Lung (tissue), 12 donors: Measurements from ENCODE around the gene CCDC178. TPM values are rescaled to one million over a fixed set of nuclear protein-coding genes. Genes with fewer than 3 reads are reported as not detected.

ENCODE experiments used
- ATAC-seq: fragments of 200-7000 bp; cut with Tn5 transposase; one replicate; pipeline ENCODE4 v1.9.1; 2020; ENCODE audit warnings: moderate number of reproducible peaks; ENCODE audit not compliant: insufficient read depth, low FRiP score
- DNase-seq, 3 donors: peaks; one replicate each; pipeline ENCODE4 v3.0.0-alpha.2; 2013 to 2017
- H3K27ac ChIP-seq, 2 donors: one replicate each; pipeline ENCODE4 v1.5.1; 2013; ENCODE audit warnings: mild to moderate bottlenecking in 2 of 2, moderate library complexity in 2 of 2, control low read depth in 1 of 2, inconsistent platforms in 1 of 2, low read depth in 1 of 2, low read length in 1 of 2
- H3K27me3 ChIP-seq, 3 donors: one replicate each; pipeline ENCODE4 v1.5.1; 2013; ENCODE audit warnings: low read length in 2 of 3; ENCODE audit not compliant: control insufficient read depth in 3 of 3, insufficient read depth in 3 of 3
- H3K36me3 ChIP-seq, 4 donors: one replicate each; pipeline ENCODE4 v1.5.1; 2013; ENCODE audit warnings: low read length in 4 of 4, mild to moderate bottlenecking in 1 of 4, moderate library complexity in 1 of 4; ENCODE audit not compliant: control insufficient read depth in 4 of 4, insufficient read depth in 4 of 4
- H3K4me1 ChIP-seq, 5 donors: one replicate each; pipeline ENCODE4 v1.5.1; 2013; ENCODE audit warnings: low read length in 5 of 5, mild to moderate bottlenecking in 2 of 5, moderate library complexity in 1 of 5; ENCODE audit not compliant: control insufficient read depth in 5 of 5, insufficient read depth in 5 of 5
- H3K4me3 ChIP-seq: one replicate; pipeline ENCODE4 v1.5.1; 2013; ENCODE audit warnings: mild to moderate bottlenecking, control low read depth, moderate library complexity
- H3K9ac ChIP-seq, 2 donors: one replicate each; pipeline ENCODE4 v1.5.1; 2013; ENCODE audit warnings: low read length in 2 of 2, control low read depth in 1 of 2; ENCODE audit not compliant: insufficient read depth in 1 of 2
- H3K9me3 ChIP-seq, 4 donors: one replicate each; pipeline ENCODE4 v1.5.1; 2013; ENCODE audit warnings: low read length in 3 of 4, mild to moderate bottlenecking in 1 of 4, moderate library complexity in 1 of 4; ENCODE audit not compliant: control insufficient read depth in 4 of 4, insufficient read depth in 3 of 4
- CTCF ChIP-seq: IDR thresholded peaks from 2 replicates; pipeline ENCODE4 v1.5.1; 2012; ENCODE audit warnings: mild to moderate bottlenecking; ENCODE audit errors: control extremely low read depth, extremely low read depth
- WGBS, 2 donors: extraction: QIAGEN DNeasy Blood & Tissue Kit; methylation state at CpG; one replicate each; pipeline ENCODE4 v1.1.7; 2013; 5-methylcytosine and 5-hydroxymethylcytosine counted together
- polyA plus RNA-seq, 2 donors: library from polyadenylated mRNA; stranded (reverse); fragments of 200-250 nt; gene quantifications; one replicate each; pipeline ENCODE4 v1.2.1, GENCODE V29; 2013
- total RNA-seq, 2 donors: library from RNA; depleted of rRNA in 1 of 2; stranded (reverse); fragments of >200 nt in 1 of 2; gene quantifications; one replicate each; pipeline ENCODE4 v1.2.1, GENCODE V29; 2014 to 2021
- donor health status: control.
- donor health status: control.
- donor health status: Bipolar disorder and iron deficiency.
- donor health status: healthy.
- donor health status: DM: yes; HTN: yes; CAD: no.

The CCDC178 gene
- total and polyA plus RNA-seq, 4 donors: 0.08 to 1.1 (median 0.77) TPM

GRCh38 chr18:33432857-33433256 lies 7.7 kb downstream of the CCDC178 start:
- no peak overlapping the region for H3K4me3 ChIP-seq
- H3K27ac ChIP-seq: no peak overlapping the region
- no peaks in the 10 kb centered on the region for H3K36me3 ChIP-seq
- H3K9me3 ChIP-seq: no peaks in the 10 kb centered on the region
- H3K9ac ChIP-seq: no peak overlapping the region
- no peaks in the 10 kb centered on the region for H3K27me3 ChIP-seq
- TF ChIP-seq CTCF: no peak
- ATAC-seq (no peak), DNase-seq (no peak)
- H3K4me1 ChIP-seq: no peaks in the 10 kb centered on the region
- WGBS, 2 donors: 52 to 71% methylated on average over 1 of the region's 1 CpG

- H3K27ac ChIP-seq: no peak overlapping the region
- no peaks in the 10 kb centered on the region for H3K4me1 ChIP-seq
- WGBS, 2 donors: 82 to 88% methylated on average over 2 of the region's 2 CpGs
- no peaks in the 10 kb centered on the region for H3K27me3 ChIP-seq
- no peaks in the 10 kb centered on the region for H3K9me3 ChIP-seq
- H3K9ac ChIP-seq: no peak overlapping the region
- ATAC-seq (no peak), DNase-seq (no peak)
- H3K4me3 ChIP-seq: no peak overlapping the region
- no peaks in the 10 kb centered on the region for H3K36me3 ChIP-seq
- no peak for TF ChIP-seq CTCF
Measured at GRCh38 chr18:33427549-33427948, 13.0 kb downstream of the CCDC178 start.

- Histone ChIP-seq H3K9me3 (no peaks in the 10 kb centered on the region), H3K4me3 (no peak overlapping the region), H3K4me1 (no peaks in the 10 kb centered on the region), H3K9ac (no peak overlapping the region), H3K36me3 (no peaks in the 10 kb centered on the region), H3K27me3 (no peaks in the 10 kb centered on the region), H3K27ac (no peak overlapping the region)
- 84 to 86% methylated on average over 14 of the region's 14 CpGs for WGBS, 2 donors
- no peak for ATAC-seq
- no peak for TF ChIP-seq CTCF
- DNase-seq: no peak
Measured at GRCh38 chr18:33424266-33424946, 16.1 kb downstream of the CCDC178 start.

- H3K27ac ChIP-seq: no peak overlapping the region
- H3K36me3 ChIP-seq: no peaks in the 10 kb centered on the region
- H3K4me1 ChIP-seq: no peaks in the 10 kb centered on the region
- ATAC-seq (no peak), DNase-seq (no peak)
- no peak overlapping the region for H3K9ac ChIP-seq
- TF ChIP-seq CTCF: no peak
- no peak overlapping the region for H3K4me3 ChIP-seq
- 47 to 72% methylated on average over 1 of the region's 1 CpG for WGBS, 2 donors
- H3K27me3 ChIP-seq: no peaks in the 10 kb centered on the region
- no peaks in the 10 kb centered on the region for H3K9me3 ChIP-seq
Measured at GRCh38 chr18:33421225-33421624, 19.3 kb downstream of the CCDC178 start.
